ENCODE data around the gene ABCA3. TPM values are rescaled to one million over a fixed set of nuclear protein-coding genes. Genes with fewer than 3 reads are reported as not detected.

The ABCA3 gene
- total RNA-seq, 2 donors from 2014 or later, result 9.6 to 12.4 TPM

DNA sequence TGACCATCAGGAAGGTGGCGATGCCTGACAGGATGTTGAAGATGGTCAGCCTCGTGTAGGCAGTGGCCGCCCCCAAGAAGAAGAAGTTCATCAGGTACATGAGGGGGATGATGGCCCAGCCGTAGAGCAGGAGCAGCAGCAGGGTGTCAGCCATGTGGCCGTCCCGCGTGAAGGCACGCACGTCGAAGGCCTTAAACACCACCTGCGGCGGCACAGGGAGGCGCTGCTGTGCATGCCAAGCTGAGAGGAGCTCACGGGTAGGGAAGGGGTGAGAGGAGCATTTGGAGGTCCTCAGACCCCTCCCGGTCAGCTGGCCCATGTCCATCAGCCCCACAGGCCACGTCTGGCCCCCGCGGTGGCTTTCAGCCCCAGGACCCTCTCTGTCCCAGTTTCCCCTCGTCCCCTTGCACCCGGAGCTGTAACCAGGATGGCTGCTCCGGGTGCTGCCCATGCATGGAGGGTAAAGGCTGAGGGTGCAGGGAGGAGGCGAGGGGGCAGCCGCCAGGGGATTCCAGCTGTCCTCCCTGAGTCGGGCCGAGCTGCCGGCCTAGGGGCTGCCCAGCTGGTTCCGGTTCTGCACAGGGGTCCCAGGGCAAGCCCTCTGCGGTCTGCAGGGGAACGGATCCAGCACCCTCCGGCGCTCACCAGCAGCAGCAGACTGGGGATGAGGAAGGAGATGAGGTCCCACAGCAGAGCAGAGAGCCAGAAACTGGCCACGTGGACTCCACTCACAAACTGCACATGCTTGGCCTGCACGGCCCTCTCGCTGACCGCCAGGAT, 55.5 kb downstream of the ABCA3 start:
- intact Hi-C loops (cut with DNase I), result no loop called here
- DNase-seq, result no peak
- no peak for ATAC-seq

DNA sequence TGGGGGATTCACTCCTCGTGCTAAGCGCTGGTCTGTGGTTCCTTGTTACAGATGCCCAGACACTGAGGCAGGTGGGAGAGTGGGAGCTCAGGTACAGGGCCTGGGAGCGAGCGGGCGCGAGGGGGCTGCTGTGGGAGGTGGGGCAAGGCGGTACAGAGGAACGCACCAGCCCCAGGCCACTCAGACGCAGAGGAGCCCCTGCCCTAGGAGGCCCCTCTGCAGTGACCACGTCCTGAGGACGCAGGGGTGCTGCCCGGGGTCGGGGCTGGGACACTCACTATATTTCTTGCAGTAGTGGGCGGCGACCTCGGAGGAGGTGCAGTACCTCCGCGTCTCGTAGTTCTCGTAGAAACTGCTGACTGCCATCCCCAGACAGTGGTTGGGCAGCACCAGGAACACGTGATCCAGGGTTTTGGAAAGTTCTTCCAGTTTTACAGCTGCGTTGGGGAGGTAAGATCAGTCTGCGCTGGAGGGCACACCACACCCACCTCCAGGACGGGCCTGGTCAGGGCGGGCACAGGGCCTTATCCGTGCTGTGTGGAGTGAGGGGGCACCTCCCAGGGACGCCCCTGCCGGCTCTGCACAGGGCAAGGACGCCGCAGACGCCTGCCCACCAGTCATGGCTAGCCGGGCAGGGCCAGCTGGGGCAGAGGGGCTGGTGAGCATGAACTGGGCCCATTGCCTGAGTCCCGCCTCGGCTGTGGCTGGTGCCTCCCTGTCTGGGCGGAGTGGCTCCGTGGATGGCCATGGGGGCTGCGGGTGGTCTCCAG, 56.3 kb downstream of the ABCA3 start:
- DNase-seq (no peak), ATAC-seq (no peak)
- intact Hi-C loops (cut with DNase I), result no loop called here

DNA sequence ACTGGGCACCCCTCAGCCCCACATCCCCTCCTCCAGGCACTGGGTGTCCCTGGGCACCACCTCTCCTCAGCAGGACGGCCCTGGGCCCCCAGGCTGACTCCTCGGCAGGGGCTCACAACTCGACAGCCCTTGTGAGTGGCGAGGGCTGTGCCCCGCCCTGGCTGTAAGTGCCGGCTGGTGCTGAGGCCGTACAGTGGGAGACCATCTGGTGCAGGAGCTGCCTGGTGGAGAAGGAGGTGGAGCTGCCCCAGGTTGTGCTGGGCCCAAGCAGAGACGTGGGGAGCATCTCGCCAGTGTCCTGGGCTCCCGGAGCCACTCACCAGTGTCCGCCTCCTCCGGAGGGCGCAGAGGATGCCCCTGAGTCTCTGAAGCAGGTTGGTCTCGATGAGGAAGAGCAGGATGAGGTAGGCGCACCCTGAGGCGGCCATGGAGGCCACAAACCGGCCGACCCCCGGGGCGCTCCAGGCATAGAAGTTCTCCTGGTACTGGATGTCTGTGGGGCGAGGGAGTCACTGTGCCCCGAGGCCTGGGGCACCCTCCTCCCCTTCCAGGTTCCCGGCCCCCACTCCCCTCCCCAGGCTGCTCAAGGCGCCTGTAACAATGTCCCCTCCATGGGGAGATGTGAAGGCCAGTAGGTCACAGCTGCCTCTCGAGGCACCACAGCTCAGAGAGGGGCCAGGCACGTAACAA, 57.5 kb downstream of the ABCA3 start:
- intact Hi-C loops (cut with DNase I), result no loop called here
- no peak for ATAC-seq
- no peak for DNase-seq

DNA sequence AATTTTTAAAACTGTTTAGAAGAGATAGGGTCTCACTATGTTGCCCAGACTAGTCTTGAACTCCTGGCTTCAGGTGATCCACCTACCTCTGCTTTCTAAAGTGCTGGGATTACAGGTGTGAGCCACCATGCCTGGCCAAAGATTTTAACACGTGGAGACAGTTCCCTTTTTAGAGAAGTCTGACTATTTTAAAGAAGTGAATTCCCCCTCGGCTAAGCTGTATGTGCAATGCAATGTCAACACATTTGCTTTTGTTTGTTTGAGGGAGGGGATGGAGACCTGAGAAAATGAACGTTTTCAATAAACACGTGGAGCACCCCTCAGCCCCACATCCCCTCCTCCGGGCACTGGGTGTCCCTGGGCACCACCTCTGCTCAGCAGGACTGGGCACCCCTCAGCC, 58.3 kb downstream of the ABCA3 start:
- intact Hi-C loops (cut with DNase I), result no loop called here
- DNase-seq (no peak), ATAC-seq (no peak)

DNA sequence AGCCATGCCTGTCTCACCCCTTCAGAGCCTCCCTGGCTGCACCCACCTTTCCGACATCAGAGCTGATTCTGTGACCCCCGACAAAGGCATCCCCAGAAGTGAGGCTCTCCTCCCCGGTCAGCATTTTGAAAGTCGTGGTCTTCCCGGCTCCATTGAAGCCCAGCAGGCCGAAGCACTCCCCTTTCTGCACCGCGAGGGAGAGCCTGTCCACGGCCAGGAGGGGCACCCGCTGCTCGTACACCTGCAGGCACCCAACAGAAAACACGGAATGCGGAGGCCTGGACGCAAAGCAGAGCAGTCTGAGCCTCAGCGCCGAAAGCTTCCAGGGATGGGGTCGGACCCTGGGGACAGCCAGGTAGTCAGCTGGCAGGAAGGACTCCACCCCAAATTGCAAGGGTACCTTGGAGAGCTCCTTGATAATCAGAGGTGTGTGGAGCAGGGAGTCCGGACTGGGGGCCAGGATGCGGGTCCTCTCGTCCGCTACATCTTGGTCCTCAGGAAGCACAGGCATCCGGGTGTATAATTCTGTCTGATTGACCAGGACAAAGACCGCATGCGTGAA, 59.5 kb downstream of the ABCA3 start:
- DNase-seq, result no peak
- no peak for ATAC-seq
- intact Hi-C loops (cut with DNase I), result no loop called here

DNA sequence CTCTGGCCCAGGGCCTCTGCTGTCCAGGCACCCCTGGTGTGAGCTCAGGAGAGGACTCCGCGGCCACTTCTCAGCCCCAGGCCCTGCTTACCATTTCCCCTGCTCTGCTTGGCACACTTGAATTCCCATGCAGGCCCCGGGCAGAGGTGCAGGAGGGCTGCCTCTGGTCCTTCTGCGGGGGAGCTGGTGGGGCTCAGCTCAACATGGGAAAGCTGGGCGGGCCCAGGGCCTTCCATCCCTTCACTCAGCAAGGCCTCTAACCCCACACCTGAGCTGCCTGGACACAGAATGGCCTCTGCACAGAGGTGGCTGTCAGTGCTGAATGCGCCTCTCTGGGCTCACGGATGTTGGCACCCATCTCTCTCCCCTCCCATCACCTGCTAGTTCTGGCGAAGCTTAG, 60.1 kb downstream of the ABCA3 start:
- intact Hi-C loops (cut with DNase I), result no loop called here
- ATAC-seq (no peak), DNase-seq (no peak)

DNA sequence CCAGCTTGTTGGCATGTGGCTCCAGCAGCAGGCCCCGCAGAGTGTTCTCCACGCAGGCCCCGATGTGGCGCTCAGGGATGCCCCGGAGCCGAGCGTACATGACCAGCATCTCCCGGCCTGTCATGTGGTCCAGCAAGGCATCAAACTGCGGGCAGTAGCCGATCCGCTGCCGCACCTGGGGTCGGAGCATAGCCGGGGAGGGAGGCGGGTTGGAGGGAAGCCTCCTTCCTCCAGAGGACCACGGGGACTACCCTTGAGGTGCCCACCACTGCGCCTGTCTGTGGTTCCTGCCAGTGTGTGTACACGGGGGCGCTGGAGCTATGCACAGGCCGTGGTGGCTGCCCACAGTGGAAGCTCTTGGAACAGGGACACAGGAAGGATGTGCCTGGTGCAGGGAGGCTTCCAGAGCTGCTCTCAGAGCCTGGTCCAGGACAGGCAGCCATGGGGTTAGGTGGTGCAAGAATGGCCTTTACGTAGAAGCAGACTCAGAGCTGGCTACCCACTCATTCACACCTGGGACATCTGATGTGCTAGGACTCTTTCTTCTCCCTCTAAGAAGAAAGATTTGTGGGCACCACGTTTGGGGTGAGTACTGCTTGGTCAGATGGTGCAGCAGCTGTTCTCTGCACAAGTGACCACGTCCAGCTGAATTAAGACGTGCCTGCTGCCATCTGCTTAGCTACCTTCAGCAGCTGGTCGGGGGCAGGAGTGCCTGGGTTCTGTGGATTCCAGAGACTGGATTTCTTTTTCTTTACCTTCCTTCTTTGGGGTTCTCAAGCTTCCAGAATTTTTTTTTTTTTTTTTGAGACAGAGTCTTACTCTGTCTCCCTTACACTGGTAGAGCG, 61.4 kb downstream of the ABCA3 start:
- intact Hi-C loops (cut with DNase I), result no loop called here
- DNase-seq (no peak), ATAC-seq (no peak)

DNA sequence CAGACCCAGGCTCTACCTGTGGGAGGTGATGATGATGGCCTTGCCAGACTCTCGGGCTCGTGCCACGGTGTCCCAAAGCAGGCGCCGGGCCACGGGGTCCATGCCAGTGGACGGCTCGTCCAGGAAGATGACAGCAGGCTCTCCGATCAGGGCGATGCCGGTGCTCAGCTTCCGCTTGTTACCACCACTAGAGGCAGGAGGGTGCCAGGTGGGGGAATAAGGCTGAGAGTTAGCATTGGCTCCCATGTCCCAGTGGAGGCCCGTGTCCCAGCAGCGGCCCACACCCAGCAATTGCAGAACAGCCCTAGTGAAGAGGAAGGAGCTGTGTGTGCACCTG, 62.3 kb downstream of the ABCA3 start:
- intact Hi-C loops (cut with DNase I), result no loop called here
- ATAC-seq, result no peak
- DNase-seq, result no peak

DNA sequence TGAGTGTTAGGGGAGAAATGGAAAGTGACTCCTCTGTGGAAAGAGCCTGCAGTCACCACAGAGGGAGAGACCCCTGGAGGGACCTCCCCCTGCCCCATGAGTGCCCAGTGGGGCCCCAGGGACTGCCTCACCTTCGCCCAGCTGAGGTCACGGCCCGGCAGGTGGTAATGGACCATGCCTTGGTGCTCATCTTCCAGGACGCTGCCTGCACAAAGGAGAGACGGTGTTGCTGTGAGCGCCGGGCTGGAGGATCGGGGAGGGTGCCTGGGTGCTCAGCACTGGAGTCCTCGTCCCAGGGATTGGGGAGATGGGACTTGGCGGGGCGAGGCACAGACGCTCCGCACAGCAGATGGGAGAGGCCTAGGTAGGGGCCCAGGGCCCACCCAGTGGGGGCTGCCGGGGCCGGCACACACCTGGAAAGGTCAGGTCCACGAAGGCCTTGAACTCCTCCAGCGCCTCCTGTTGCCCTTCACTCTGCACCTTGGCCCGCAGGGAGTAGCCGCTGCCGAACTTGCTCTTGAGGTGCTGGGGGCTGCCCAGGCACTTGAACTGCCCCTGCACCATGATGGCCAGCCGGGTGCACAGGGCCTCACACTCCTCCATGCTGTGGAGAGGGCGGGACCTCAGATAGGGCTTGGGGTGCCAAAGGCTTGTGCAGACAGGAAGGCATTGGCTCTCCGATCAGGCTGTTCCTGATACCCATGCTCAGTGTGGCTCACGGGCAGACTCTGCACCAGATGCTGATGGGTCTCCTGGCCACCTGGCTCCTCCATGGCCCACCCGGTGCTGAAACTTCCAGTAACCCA, 62.9 kb downstream of the ABCA3 start:
- intact Hi-C loops (cut with DNase I), result no loop called here
- DNase-seq, result no peak
- ATAC-seq, result no peak

DNA sequence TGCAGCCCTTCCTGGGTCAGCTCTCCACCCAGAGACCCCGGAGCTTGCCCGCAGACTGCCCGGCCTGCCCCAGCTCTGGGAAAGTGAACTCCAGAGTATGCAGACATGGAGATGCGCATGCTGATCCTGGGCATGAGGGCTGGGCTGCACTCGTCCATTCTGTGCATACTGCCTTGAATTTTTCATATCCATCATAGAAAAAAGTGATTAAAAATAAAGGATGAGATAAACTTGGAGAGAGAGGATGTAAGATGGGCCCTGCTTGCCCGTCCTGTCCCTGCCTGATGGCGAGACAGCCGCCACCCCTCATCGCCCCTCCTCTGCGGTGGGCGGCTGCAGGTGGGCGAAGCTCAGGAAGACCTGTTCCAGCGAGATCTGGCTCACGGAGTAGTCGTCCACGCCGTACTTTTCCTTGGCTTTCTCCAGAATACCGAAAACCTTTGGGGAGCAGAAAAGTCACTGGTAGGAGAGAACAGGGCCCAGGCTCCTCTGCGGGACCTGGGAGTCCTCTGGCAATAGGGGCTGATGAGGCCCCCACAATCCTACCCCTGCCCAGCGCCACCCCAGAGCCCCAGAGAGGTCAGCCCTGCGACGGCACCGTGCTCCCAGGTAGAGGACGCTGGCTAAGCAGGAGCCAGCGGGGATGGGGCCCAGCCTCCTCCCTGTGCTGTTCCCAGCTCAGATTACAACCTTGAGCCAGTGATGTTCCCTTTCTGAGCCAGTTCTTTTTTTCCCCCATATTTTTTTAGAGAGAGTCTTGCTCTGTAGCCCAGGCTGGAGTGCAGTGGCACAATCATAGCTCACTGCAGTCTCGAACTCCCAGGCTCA, 63.9 kb downstream of the ABCA3 start:
- intact Hi-C loops (cut with DNase I), result no loop called here
- ATAC-seq, result no peak
- DNase-seq, result no peak

DNA sequence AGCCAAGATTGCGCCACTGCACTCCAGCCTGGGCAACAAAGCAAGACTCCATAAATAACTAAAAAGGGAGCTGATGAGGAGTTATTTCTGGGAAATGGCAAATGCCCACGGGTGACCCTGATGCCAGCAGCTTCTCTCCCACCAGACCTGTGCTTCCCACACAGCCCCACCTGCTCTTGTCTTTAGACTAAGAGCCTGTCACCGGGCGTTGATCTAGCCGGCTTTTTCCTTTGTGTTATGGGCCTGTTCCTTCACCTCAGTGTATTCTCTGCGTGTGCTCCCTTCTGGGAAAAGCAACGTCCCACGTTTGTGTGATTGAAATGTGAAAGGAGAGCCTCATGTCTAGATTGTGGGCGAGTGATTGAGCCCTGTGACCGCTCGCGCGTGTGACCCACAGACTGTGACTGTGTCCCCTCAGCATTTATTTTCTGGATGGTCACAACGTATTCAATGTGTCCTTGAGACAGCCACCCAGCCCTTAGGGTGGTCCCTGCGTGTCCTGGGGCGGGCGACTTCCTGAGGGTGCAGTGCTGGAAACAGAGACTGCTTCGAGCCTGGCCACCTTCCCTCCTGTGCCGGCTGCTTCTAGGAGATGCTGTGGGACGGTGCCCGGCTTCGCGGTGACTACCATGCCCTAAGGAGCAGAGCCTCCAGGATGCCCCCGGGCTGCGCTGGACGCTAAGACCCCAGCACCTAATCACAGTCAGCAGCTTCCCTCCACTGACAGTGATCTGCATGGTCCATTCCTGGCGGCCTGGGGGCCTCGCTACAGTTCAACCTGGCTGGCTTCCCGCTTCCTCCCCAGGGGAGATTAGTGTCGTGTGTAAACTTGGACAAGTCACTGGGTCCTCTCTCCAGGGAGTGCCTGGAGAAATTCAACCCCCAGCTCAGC, 64.8 kb downstream of the ABCA3 start:
- no peak for DNase-seq
- intact Hi-C loops (cut with DNase I), result no loop called here
- ATAC-seq, result no peak

DNA sequence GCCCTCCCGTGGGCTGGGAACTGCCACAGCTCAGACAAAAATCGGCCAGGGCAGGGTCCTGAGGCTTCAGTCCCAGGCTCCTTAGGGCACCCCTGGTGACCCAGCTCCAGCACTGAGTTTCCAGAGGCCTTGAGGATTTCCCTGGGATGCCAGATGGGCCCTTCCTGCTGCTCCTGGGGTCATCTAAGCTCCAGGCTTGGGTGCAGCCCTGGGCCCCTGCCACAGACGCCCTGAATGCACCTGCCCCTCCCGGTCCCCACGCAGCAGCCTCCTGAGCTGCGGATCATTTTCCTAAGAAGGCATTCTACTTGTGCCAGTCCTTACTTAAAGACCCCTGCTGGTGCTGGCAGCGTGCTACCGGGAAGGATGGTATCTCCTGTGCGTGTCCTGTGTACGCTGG, 66.6 kb downstream of the ABCA3 start:
- ATAC-seq (no peak), DNase-seq (no peak)
- intact Hi-C loops (cut with DNase I), result no loop called here

DNA sequence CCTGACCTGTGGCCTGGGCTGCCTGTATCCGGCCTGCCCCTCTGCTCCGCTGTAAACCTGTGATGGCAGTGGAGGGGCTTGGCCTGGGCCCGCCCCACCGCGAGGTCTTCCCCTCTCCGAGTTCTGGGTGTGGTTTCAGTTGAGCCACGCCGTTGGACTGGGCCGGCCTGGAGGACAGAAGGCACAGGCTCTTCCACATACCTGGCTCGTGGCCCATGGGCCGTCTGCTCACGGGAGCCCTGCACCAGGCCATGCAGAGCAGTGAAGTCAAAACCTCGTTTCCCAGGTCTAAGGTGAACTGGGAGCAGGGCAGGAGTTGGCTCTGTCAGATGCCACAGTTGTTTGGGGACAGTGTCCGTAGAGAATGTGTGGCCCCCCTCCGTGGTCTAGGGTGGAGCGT, 67.0 kb downstream of the ABCA3 start:
- DNase-seq (no peak), ATAC-seq (no peak)
- intact Hi-C loops (cut with DNase I), result no loop called here

DNA sequence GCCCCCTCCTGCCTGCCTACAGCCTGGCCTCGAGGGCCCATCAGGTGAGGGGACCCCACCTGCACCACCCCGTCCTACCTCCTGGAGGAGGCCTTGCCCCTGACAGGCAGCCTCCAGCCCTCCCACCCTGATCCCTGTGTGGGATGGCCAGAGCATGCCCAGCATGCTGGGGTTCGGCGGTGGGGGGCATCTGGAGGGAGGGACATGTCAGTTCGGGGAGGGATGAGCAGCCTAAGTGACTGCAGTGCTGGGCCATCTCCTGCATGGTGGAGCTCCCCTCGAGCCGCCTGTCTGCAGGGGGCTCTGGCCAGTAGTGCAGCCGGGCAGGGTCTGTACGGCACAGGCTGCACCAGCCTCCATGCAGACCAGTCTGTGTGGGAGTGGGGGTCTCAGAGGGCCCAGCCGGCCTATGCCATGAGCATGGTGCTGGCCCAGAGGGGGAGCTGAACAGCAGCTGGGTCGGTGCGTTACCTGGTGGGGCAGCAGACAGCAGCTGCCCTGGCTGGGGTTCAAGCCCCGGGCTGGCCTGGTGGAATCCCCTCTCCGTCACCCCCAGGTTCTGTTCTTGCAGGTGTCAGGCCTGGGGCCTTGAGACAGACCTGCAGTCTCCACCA, 68.6 kb downstream of the ABCA3 start:
- intact Hi-C loops (cut with DNase I), result no loop called here
- no peak for DNase-seq
- ATAC-seq, result no peak

DNA sequence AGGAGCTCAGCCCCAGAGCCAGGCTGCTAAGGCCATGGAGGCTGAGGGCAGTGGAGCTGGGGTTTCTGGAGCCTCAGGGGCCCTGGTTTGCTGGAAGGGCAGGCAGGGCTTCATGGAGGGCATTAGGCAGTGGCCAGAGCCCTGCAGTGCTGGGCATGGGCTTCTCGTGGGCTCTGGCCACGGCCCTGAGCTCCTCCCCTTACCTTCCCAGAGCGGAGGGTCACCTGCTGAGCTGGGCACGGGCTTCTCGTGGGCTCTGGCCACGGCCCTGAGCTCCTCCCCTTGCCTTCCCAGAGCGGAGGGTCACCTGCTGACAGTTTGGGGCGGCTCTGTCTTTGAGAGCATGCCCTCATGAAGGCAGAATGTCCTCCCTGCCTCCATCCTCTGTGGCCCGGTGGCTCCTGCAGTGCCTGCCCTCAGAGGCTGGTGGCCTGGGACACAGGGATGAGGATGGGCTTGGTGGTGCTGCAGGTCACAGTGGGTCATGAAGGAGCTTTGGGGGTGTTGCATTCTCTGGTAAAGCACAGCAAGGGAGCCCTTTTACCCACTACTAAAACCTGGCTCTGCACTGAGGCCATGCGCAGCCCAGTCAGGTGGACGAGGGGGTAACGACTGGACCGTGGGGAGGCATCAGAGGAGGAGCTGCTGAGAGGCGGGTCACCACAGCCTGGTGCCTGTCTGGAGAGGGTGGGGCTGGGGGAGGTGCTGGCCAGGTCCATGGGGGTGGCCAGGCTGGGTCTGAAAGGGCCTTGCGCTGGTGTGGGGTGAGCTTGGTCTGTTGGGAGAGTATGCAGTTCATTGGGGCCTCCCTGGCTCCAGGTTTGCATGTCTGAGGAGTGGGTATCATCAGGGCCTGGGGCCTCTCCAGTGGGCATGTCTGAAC, 69.7 kb downstream of the ABCA3 start:
- DNase-seq (no peak), ATAC-seq (no peak)
- intact Hi-C loops (cut with DNase I), result no loop called here

Measured in left cardiac atrium (tissue), 4 donors.